Upper lobe of left lung (tissue), 6 donors: ENCODE data around the gene RAB30. TPM values are rescaled to one million over a fixed set of nuclear protein-coding genes. Genes with fewer than 3 reads are reported as not detected.
A peak's percentile ranks its signal among the peaks of the same experiment; 100 is the strongest.

Source experiments
- ATAC-seq, 2 donors: fragments of 200-7000 bp; cut with Tn5 transposase; one replicate each; pipeline ENCODE4 v1.9.1; 2022; ENCODE audit warnings: mild to moderate bottlenecking in 2 of 2, moderate library complexity in 2 of 2; ENCODE audit not compliant: low FRiP score in 2 of 2
- DNase-seq, 2 donors: peaks; one replicate each; pipeline ENCODE4 v3.0.0-alpha.2; 2019 to 2020
- H3K27ac ChIP-seq, 4 donors: fragments of 200-600 bp; sonication (generic); one replicate each; pipeline ENCODE4 v1.5.1; 2016 to 2019
- H3K27me3 ChIP-seq, 4 donors: fragments of 200-600 bp; sonication (generic); one replicate each; pipeline ENCODE4 v1.5.1; 2017 to 2019
- H3K36me3 ChIP-seq, 4 donors: fragments of 200-600 bp; sonication (generic); one replicate each; pipeline ENCODE4 v1.5.1; 2016 to 2019
- H3K4me1 ChIP-seq, 4 donors: fragments of 200-600 bp; sonication (generic); one replicate each; pipeline ENCODE4 v1.5.1; 2018 to 2019
- H3K4me3 ChIP-seq, 4 donors: fragments of 200-600 bp; sonication (generic); one replicate each; pipeline ENCODE4 v1.5.1; 2017 to 2019; ENCODE audit warnings: mild to moderate bottlenecking in 2 of 4, moderate library complexity in 1 of 4
- H3K9me3 ChIP-seq, 4 donors: fragments of 200-600 bp; sonication (generic); one replicate each; pipeline ENCODE4 v1.5.1; 2018 to 2019
- CTCF ChIP-seq, 6 experiments: fragments of 450-650 bp in 4 of 6; fragments of 200-600 bp in 2 of 6; sonication (generic) in 2 of 6; IDR thresholded peaks; one replicate each; pipeline ENCODE4 v1.5.1; 2016 to 2019; ENCODE audit warnings: antibody characterized with exemption in 6 of 6
- EP300 ChIP-seq, 4 donors: sonication (generic); formaldehyde crosslinking; IDR thresholded peaks; one replicate each; pipeline ENCODE4 v1.5.1; 2017; ENCODE audit warnings: antibody characterized with exemption in 4 of 4, control low read depth in 2 of 4
- POLR2A ChIP-seq, 4 donors: fragments of 450-650 bp; IDR thresholded peaks; one replicate each; pipeline ENCODE4 v1.5.1; 2016 to 2017; ENCODE audit warnings: antibody characterized with exemption in 4 of 4, mild to moderate bottlenecking in 2 of 4
- POLR2AphosphoS5 ChIP-seq, 2 donors: sonication (generic); formaldehyde crosslinking; IDR thresholded peaks; one replicate each; pipeline ENCODE4 v1.5.1; 2017; ENCODE audit warnings: antibody characterized with exemption in 2 of 2
- WGBS, 2 donors: methylation state at CpG; one replicate each; pipeline ENCODE4 v1.1.5; 2017 to 2018; 5-methylcytosine and 5-hydroxymethylcytosine counted together
- total RNA-seq, 6 donors: library from RNA; depleted of rRNA in 4 of 6; stranded (reverse); fragments of >200 nt in 4 of 6; gene quantifications; one replicate each; pipeline versions ENCODE4 v1.1.0 to v1.2.1, GENCODE V29; 2016 to 2021
- donor health status: DM: no; HTN: no; CAD: no; lungs with moderate emphysema.
- donor health status: DM: no; HTN: yes; CAD: no; lungs with severe emphysema.

RAB30 gene
- total RNA-seq, 6 donors from 2014 or later = 2.7 to 19.3 (median 9.6) TPM

- no peaks in the 10 kb centered on the region for H3K9me3 ChIP-seq
- no peak for DNase-seq
- WGBS, 2 donors = 14 to 16% methylated on average over 29 to 31 of the region's 31 CpGs
- H3K27me3 ChIP-seq = no peaks in the 10 kb centered on the region
- no peak for ATAC-seq
- H3K4me3 ChIP-seq = peak overlapping the region; percentile 68 to 73 (median 70)
- peaks cover 22 to 36% (median 32%) of the 10 kb centered on the region in 4 donors for H3K4me1 ChIP-seq
- peaks cover 0 to 23% (median 0%) of the 10 kb centered on the region in 4 donors for H3K36me3 ChIP-seq
- peak overlapping the region; percentile 95 to 98 (median 98) for H3K27ac ChIP-seq
- TF ChIP-seq POLR2A (IDR thresholded peaks at IDR 0.05) (no peak), CTCF (IDR thresholded peaks at IDR 0.05) (no peak), EP300 (IDR thresholded peaks at IDR 0.05) (no peak), POLR2AphosphoS5 (IDR thresholded peaks at IDR 0.05) (no peak)
These were observed 899 bp upstream of the RAB30 start for GRCh38 chr11:83072350-83073242.

- WGBS, 2 donors = 0 to 1% methylated on average over 22 of the region's 22 CpGs
- TF ChIP-seq EP300 (IDR thresholded peaks at IDR 0.05) = no peak
- no peak for TF ChIP-seq POLR2AphosphoS5 (IDR thresholded peaks at IDR 0.05)
- no peak for TF ChIP-seq POLR2A (IDR thresholded peaks at IDR 0.05)
- no peak for TF ChIP-seq CTCF (IDR thresholded peaks at IDR 0.05)
- DNase-seq (peak in 1 of 2 donors; percentile 39), ATAC-seq (peak in 1 of 2 donors; percentile 2)
- peak overlapping the region; percentile 95 to 98 (median 98) for H3K27ac ChIP-seq
- H3K4me1 ChIP-seq = peaks cover 22 to 36% (median 33%) of the 10 kb centered on the region in 4 donors
- peaks cover 0 to 16% (median 0%) of the 10 kb centered on the region in 4 donors for H3K36me3 ChIP-seq
- H3K9me3 ChIP-seq = no peaks in the 10 kb centered on the region
- H3K27me3 ChIP-seq = no peaks in the 10 kb centered on the region
- H3K4me3 ChIP-seq = peak overlapping the region; percentile 19 to 73 (median 68)
These were observed 748 bp downstream of the RAB30 start for GRCh38 chr11:83070731-83071566.

GRCh38 chr11:83070044-83070701, 1.5 kb downstream of the RAB30 start:
- Histone ChIP-seq H3K36me3 (peaks cover 0 to 16% (median 0%) of the 10 kb centered on the region in 4 donors), H3K4me3 (peak overlapping the region in 3 of 4 donors; percentile 68 to 73 (median 69)), H3K9me3 (no peaks in the 10 kb centered on the region), H3K27me3 (no peaks in the 10 kb centered on the region), H3K27ac (peak overlapping the region; percentile 95 to 98 (median 98)), H3K4me1 (peaks cover 22 to 38% (median 34%) of the 10 kb centered on the region in 4 donors)
- ATAC-seq = peak in 1 of 2 donors; percentile 37
- TF ChIP-seq POLR2AphosphoS5 (IDR thresholded peaks at IDR 0.05) = no peak
- TF ChIP-seq EP300 (IDR thresholded peaks at IDR 0.05) = no peak
- TF ChIP-seq CTCF (IDR thresholded peaks at IDR 0.05) = no peak
- TF ChIP-seq POLR2A (IDR thresholded peaks at IDR 0.05) = no peak
- DNase-seq = no peak
- 42 to 43% methylated on average over 3 of the region's 3 CpGs for WGBS, 2 donors

- no peak for DNase-seq
- H3K27me3 ChIP-seq = no peaks in the 10 kb centered on the region
- no peak for TF ChIP-seq CTCF (IDR thresholded peaks at IDR 0.05)
- no peak for TF ChIP-seq POLR2AphosphoS5 (IDR thresholded peaks at IDR 0.05)
- TF ChIP-seq POLR2A (IDR thresholded peaks at IDR 0.05) = no peak
- TF ChIP-seq EP300 (IDR thresholded peaks at IDR 0.05) = no peak
- peak overlapping the region in 2 of 4 donors; percentile 95 to 98 for H3K27ac ChIP-seq
- H3K4me3 ChIP-seq = peak overlapping the region in 3 of 4 donors; percentile 68 to 73 (median 69)
- peaks cover 0 to 11% (median 0%) of the 10 kb centered on the region in 4 donors for H3K36me3 ChIP-seq
- no peaks in the 10 kb centered on the region for H3K9me3 ChIP-seq
- no peak for ATAC-seq
- H3K4me1 ChIP-seq = peaks cover 22 to 38% (median 34%) of the 10 kb centered on the region in 4 donors
These were observed 2.2 kb downstream of the RAB30 start for GRCh38 chr11:83069441-83070043.
